IMR-90 (cell line): ENCODE data around the gene PCSK5.

Source experiments
- BHLHE40 ChIP-seq: fragments of 150-350 bp; IDR thresholded peaks from 2 replicates; pipeline ENCODE4 v1.6.1; 2016; ENCODE audit warnings: mild to moderate bottlenecking, low read depth, low read length
- CEBPB ChIP-seq: IDR thresholded peaks from 2 replicates; pipeline ENCODE4 v1.6.1; 2012; ENCODE audit warnings: low read depth, low read length, improper control_type of control experiment
- CTCF ChIP-seq: conservative IDR thresholded peaks from 2 replicates; pipeline ENCODE4 v1.5.1; 2012; ENCODE audit warnings: mild to moderate bottlenecking, low read depth, low read length, improper control_type of control experiment
- MAFK ChIP-seq: IDR thresholded peaks from 2 replicates; pipeline ENCODE4 v1.6.1; 2012; ENCODE audit warnings: low read depth, low read length, improper control_type of control experiment
- RAD21 ChIP-seq: IDR thresholded peaks from 2 replicates; pipeline ENCODE4 v1.6.1; 2012; ENCODE audit warnings: low read length, improper control_type of control experiment

- TF ChIP-seq CTCF = no peak
- no peak for TF ChIP-seq RAD21
- TF ChIP-seq CEBPB = no peak
- no peak for TF ChIP-seq MAFK
- TF ChIP-seq BHLHE40 = no peak
These were observed 264.9 kb downstream of the PCSK5 start for GRCh38 chr9:76155361-76155760.
